Ishikawa (cell line): ENCODE data around the gene TMEM225B.

ENCODE experiments used
- CEBPB ChIP-seq: IDR thresholded peaks from 2 replicates; pipeline ENCODE4 v1.6.1; 2012
- EP300 ChIP-seq: IDR thresholded peaks from 2 replicates; pipeline ENCODE4 v1.6.1; 2012; ENCODE audit warnings: borderline replicate concordance
- NFIC ChIP-seq: IDR thresholded peaks from 2 replicates; pipeline ENCODE4 v1.6.1; 2012
- YY1 ChIP-seq: IDR thresholded peaks from 2 replicates; pipeline ENCODE4 v1.6.1; 2012; ENCODE audit warnings: low read depth
- TF ChIP-seq, protein P1 (sequence below): IDR thresholded peaks from 2 replicates; pipeline ENCODE4 v1.6.1; 2012; ENCODE audit warnings: low read depth, mild to moderate bottlenecking
- TF ChIP-seq, protein P2 (sequence below): IDR thresholded peaks from 2 replicates; pipeline ENCODE4 v1.6.1; 2012

DNA sequence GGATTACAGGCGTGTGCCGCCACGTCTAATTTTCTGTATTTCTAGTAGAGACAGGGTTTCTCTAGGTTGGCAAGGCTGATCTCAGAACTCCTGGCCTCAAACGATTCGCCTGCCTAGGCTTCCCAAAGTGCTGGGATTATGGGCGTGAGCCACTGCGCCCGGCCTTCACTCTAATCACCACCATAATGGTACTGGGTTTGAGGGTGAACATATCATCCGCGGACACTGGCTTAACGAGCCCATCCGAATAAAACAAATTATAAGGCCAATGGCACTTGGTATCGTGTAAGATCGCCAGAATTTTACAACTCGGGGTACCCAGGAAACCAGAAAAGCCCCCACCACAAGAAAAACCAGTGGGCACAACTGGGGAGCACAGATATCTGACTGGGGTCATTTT lies 46.7 kb upstream of the TMEM225B start:
- TF ChIP-seq, protein P1, sequence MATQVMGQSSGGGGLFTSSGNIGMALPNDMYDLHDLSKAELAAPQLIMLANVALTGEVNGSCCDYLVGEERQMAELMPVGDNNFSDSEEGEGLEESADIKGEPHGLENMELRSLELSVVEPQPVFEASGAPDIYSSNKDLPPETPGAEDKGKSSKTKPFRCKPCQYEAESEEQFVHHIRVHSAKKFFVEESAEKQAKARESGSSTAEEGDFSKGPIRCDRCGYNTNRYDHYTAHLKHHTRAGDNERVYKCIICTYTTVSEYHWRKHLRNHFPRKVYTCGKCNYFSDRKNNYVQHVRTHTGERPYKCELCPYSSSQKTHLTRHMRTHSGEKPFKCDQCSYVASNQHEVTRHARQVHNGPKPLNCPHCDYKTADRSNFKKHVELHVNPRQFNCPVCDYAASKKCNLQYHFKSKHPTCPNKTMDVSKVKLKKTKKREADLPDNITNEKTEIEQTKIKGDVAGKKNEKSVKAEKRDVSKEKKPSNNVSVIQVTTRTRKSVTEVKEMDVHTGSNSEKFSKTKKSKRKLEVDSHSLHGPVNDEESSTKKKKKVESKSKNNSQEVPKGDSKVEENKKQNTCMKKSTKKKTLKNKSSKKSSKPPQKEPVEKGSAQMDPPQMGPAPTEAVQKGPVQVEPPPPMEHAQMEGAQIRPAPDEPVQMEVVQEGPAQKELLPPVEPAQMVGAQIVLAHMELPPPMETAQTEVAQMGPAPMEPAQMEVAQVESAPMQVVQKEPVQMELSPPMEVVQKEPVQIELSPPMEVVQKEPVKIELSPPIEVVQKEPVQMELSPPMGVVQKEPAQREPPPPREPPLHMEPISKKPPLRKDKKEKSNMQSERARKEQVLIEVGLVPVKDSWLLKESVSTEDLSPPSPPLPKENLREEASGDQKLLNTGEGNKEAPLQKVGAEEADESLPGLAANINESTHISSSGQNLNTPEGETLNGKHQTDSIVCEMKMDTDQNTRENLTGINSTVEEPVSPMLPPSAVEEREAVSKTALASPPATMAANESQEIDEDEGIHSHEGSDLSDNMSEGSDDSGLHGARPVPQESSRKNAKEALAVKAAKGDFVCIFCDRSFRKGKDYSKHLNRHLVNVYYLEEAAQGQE = no peak
- TF ChIP-seq CEBPB (no peak), EP300 (no peak), NFIC (no peak), YY1 (no peak)
- TF ChIP-seq, protein P2, sequence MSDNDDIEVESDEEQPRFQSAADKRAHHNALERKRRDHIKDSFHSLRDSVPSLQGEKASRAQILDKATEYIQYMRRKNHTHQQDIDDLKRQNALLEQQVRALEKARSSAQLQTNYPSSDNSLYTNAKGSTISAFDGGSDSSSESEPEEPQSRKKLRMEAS = no peak
